DMS79 treated with DMSO at 0.1 percent for 48 hours (cell line): ENCODE data around the gene GP1BA.
A peak's percentile ranks its signal among the peaks of the same experiment; 100 is the strongest.

Experiments used
- DNase-seq: peaks from one replicate; lab custom pipeline; 2025; lab: John Stamatoyannopoulos, UW

GP1BA gene

DNA sequence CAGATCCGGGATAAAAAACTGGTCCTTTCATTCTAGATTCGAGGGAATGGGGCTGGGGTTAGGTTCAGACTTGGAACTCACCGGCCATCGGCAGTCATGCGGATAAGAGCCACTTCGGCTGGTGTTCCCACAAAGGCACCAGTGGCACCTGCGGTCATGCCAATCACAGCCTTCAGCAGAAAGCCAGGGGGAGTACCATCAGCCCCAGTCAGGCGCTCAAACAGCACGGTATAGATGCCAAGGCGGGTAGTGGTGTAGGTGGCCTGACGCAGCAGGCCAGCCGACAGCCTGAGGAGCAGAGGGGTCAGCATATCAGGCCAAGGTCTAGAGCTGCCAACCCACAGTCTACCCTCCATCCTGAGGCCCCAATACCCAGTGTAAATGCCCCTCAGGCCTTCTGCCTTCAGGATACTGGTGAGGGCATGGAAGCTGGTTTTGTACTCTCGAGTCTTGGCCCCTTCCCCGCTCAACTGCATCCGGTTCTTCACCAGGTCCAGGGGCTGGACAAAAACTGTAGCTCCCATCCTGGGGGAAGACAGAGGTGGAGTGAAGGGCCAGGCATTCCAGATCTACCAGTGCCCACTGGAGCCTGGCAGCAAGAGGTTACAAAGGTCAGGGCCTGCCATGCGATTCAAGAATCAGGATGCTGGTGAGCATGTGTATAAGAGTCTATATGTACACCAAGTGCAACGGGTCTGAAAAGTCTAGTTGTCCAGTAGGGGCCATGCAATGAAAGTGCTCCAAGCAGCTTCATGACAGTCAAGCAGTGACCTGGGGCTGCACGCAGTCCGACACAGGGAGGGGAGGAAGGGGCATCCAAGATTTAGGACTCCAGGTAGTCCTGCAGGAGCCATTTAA lies 6.8 kb downstream of the GP1BA start:
- peak; percentile 7 for DNase-seq

DNA sequence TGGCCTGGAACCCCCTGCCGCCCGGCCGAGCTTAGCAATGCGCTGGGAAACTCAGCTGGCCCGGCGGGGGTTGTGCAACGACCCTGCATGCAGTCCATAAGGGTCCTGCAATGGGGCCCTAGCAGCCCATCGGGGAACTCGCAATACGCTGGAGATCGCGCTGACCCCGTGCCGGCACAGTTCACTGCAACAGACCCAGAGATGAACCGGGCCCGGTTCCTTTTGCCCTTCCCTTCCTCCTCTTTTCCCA lies 7.4 kb downstream of the GP1BA start:
- DNase-seq: no peak

DNA sequence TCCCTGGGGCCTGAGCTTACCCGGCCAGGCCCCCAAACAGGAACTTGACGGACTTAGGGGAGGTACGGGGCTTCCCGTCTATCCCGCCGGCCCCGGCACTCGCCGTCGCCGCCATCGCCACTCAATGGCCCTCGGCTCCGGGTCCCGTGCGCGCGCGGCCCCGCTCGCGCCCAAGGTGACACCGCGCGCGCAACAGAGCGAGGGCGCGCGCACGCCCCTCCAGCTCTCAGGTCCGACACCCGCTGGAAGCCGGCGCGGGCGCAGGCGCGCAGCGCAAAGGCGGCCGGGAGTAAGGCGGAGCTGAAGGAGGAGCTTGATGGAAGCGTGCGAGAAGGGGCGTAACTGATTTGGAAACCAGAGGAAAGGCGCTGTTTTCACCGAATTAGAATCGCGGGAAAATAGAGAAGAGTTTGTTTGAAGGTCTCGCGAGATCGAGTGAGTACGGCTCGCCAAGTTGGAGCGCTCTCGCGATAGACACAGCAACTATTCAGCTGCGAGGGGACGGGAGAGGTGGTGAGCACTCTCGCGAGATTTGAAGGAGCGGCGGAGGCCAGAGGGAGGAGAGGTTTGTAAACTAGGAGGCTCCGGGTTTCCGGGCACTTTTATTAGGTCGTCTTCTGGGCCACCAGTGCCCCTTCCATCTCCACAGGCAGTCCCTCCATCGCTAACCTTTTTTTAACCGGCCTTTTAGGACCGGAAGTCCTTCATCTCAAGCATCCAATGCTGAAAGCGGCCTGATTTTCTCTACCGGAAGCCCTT lies 7.9 kb downstream of the GP1BA start, which contains the start of the genes RNF167 and SLC25A11:
Gene RNF167, plus strand, starts transcription at position 473 of the 759 bp plus-strand sequence. CDS start 642 bp downstream, outside the sequence.
Gene SLC25A11, minus strand, starts transcription at position 251 of the 759 bp plus-strand sequence. Its CDS starts 136 bp downstream, at position 115.
- DNase-seq: peak; percentile 98

DNA sequence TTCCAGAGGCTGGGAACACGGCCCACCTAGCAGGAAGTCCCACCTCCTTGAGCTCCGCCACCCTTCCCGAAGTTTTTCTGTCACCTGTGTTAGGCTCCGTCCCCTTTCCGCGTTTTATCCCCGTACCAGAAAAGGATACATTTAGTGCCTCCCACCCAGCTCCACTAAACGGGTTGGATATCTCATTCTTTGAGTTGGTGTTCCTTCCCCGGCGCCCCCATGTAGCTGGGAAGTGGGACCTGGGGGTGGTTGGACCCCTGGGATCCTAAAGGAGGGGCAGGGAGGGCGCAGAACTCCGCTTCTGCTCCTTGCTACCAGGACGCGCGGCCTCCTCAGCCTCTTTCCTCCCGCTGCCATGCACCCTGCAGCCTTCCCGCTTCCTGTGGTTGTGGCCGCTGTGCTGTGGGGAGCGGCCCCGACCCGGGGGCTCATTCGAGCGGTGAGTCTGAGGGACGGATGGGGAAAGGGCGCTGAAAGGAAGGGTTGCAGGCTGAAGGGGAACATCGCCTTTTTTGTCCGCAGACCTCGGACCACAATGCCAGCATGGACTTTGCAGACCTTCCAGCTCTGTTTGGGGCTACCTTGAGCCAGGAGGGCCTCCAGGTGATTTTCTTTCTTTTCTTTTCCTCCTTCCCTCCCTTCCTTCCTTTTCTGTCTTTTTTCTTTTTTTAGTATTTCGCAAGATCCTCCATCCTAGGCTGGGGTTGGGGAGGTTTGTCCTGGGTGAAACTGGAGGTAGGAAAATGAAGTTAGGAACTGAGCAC lies 8.7 kb downstream of the GP1BA start:
- DNase-seq: no peak

DNA sequence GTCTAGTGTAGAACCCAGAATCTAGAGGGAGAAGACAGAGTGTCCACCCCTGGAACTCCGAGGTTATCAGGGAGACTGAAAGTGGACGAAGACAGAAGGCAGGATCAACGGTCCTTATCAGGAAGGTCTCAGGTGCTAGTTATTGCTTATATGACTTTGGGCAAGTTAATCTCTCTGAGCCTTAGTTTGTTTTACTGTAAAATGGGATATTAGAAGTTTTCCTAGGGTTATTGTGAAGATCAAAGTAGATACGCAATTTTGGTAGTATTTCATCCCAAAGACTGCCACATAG lies 9.2 kb downstream of the GP1BA start:
- DNase-seq: no peak

DNA sequence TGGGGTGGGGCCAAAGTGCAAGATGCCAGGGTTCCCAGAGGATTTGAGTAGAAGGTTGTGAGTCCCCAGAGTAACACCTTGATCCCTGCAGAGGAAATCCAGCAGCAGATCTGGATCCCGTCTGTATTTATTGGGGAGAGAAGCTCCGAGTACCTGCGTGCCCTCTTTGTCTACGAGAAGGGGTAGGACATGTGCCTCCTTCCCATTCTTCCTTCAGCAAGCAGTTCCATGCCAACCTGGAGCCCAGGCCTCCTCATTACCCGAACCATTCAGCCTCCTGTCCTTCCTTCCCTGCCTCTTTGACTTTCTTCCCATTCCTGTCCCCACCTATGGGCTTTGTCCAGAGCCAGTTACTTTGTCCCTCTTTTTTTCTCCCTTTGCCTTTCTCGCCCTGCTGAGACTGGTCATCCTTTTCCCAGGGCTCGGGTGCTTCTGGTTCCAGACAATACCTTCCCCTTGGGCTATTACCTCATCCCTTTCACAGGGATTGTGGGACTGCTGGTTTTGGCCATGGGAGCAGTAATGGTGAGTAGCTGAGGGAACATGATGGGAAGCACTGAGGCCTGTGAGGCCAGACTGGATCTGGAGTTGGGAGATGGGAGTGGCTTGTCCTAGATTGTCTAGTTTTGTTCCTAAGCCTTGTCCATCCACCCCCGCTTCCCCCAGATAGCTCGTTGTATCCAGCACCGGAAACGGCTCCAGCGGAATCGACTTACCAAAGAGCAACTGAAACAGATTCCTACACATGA lies 10.9 kb downstream of the GP1BA start:
- DNase-seq: no peak

DNA sequence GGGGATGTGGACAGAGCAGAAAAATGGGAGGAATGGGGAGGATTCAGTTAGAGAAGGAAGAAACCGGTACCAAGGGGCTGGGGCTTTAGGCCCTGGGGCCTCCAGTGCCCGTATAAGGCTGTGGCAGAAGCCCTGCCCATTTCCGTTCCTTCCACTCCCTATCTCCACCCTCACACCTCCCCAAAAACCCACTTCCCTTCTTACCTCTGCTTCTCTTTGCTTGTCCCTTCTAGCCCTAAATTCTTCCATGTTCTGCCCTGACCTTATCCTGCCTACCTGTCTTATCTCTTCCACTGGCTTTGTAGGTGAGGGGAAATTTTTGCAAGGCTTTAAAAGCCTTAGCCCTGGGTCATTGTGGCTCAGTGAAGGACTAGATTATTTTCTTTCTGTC lies 12.1 kb downstream of the GP1BA start:
- no peak for DNase-seq

DNA sequence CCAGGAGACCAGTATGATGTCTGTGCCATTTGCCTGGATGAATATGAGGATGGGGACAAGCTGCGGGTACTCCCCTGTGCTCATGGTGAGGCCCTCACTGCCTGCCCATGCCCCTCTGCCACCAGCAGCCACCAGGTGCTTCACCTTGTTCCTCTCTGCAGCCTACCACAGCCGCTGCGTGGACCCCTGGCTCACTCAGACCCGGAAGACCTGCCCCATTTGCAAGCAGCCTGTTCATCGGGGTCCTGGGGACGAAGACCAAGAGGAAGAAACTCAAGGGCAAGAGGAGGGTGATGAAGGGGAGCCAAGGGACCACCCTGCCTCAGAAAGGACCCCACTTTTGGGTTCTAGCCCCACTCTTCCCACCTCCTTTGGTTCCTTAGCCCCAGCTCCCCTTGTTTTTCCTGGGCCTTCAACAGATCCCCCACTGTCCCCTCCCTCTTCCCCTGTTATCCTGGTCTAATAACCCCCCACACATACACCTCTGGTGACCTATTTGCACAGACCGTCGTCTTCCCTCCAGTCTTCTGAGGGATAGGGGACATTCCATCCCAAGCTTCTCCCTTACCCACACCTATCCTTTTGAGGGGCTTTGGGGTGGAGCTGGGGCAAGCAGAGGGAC lies 12.6 kb downstream of the GP1BA start:
- no peak for DNase-seq

DNA sequence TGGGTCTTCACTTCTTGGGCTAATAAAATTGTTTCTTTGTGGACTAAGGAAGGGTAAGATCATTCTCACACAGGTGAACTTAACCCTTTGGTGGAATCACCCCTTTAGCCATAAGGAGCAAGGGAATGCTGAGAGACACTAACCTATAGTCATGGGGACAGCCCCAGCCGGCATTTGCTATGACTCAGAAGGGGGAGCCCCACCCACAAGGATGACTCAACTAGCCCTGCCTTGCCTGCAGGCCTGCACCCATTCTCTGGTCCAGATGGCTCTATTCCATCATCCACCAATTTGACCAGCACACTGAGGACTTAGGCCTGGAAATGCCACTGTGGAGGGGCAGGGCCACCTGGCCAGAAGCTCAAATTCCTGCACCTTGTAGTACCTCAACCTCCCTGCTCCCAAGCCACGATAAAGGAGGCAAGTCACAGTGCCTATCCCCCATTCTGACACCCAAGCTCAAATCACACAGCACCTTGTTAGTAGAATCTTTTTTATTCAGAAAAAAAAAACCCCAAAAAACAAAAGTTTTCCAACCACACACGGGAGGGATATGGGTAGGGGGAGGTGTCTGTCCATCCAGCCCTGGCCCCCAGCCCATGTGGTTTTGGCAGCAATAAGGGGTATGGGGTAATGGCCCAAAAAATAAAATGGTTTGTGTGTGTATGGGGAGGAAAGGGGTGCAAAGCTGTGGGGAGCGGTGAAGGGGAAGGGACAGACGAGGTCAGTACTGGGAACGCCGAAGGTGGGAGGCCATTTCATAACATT lies 13.3 kb downstream of the GP1BA start:
- DNase-seq: no peak

DNA sequence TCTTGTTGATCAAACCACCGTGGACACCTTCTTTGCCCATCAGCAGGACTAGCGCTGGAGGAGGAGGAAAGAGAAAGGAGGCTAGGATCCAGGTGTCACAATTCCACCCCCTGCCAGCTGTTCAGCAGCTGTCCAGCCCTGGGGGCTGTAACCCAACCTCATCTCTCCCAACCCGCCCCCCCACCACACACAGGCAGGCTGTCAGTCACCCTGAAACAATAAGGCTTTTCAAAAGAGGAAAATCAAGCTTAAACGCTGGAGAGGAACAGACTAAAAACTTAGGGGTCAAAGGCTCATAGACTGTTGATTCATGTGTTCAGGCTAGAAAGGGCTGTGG lies 13.8 kb downstream of the GP1BA start:
- DNase-seq: no peak

DNA sequence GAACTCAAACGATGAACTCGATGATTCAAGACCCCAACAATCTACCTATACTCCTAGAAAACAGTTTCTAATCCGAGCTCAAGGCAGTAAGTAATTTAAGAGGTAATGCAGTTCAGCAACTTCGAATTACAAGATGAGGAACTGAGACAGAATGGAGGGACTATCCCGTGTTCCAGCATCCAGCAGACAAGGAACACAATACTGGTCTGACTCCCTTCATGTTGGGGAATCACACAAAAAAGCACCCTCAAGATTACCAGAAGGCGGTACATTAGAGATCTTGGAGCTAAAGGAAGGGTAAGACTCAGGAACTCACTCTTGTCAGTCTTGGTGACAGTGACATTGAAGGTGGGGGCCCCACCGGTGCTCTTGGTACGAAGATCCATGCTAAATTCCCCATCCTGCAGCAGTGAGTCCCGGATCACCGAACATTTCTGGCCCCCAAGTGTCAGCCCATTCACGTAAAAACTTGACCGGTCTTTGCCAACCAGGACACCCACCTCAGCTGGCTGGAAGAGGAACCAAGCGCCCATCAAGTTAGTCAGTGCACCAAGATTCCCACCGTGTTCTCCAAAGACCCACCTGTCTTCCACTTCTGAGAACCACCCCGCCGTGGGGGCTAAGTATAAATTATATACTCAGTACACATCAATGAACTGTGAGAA lies 14.4 kb downstream of the GP1BA start:
- DNase-seq: no peak

DNA sequence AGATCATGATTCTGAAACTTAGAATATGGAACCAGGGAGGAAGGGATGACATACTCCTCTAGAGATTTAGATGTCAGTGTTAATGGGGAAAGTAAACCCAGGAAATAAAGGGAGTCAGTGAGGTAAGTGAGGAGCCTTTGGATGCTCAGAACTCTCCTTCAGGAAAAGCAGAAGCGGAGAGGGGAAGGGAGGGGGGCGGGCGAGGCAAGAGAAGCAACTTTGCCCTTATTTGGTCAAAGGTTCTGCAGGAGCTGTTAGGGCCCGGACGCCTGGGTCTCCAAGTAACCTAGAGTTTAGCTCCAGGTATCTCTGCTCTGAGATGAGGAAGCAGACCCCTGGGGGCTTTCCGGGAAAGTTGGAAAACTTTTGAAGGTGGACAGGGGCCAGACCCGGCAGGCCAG lies 14.9 kb downstream of the GP1BA start:
- no peak for DNase-seq

DNA sequence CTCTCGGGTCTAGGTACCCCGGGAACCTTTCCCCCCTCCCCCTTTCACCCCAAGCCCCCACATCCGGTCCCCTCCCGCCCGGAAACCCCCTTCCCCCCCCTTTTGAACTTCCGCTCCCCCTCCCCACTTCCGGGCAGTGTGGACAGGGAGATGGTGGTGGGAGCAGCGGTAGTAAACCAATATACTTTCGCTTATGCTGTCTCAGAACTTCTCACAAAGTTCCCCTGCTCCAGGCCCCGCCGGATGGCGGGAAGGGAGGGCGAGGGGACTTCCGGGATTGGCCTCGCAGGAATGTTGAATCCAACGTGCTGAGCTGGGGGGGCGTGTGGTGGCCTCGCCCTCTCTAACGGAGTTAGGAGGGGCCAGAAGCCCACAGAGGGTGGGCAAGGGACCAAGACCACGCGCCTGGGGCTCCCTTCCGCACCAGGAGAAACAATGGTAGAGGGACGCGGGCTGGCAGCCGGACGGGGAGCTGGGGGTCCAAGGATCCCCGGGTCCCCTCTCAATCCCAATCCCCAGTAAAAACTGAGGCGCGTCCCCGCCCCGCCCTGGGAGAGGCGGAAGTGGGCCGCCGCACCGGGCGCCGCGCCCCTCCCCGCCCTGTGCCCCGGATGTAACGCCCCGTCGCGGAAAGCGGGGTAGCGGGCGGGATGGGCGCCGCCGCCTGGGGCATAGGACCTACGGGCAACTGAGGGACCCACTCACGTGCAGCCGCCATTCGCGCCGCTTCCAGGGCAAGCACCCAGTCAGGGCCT lies 15.5 kb downstream of the GP1BA start:
- DNase-seq: no peak

DNA sequence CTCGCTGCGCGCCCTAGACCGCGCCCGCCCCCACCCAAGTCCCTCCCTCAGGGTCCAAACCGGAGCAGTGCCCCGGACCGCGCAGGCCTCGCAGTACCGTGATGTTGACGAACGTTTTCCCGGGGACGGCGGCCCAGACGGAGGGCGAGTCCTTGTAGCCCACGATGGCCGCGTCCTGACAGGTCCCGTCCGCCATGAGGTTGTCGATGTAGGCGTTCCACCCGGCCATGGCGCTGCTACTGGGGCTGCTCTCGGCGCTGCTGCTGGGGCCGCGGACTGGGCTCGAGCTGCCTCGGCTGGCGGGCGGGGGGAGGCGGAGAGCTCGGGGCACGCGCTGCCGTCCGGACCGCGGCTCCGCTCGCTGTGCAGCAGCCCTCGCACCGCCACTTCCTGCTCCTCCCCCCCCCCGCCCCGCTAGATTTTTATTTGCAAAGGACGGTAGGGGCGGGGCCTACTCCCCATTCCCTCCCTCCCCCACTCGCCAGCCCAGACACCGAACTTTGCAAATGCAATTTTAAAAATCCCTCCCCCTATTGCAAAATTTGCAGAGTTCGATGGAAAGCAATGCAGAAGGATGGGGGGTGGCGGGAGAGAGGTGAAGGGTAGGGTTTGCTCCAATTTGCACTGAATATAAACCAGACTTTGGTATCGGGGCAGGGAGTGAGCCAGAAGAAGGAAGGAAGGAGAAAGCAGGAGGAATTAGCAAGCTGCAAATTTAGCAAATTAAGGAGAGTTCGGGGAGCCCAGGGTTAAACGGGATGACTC lies 16.3 kb downstream of the GP1BA start, which contains the start of gene PFN1:
Gene PFN1, minus strand, starts transcription at position 365 of the 765 bp plus-strand sequence. Its CDS starts 136 bp downstream, at position 229.
- peak; percentile 85 for DNase-seq

DNA sequence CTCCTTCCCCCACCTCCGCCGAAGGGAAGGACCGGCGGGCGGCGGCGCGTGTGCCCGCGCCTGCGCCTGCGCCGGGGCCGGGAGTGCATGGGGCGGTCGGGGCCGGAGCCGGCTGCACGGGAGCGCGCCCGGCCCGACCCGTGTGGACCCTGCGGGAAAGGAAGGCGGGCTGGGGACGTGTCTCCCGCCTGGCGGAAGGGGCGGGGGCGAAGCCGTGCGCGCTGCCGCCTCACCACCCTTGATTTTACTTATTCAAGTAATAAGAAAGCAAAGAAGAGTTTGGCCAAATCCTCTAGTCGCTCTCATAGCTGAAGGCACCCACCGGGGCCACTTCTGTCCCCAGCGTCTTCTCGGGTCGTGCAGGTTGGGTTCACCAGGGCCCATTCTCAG lies 16.8 kb downstream of the GP1BA start:
- DNase-seq: peak; percentile 85

DNA sequence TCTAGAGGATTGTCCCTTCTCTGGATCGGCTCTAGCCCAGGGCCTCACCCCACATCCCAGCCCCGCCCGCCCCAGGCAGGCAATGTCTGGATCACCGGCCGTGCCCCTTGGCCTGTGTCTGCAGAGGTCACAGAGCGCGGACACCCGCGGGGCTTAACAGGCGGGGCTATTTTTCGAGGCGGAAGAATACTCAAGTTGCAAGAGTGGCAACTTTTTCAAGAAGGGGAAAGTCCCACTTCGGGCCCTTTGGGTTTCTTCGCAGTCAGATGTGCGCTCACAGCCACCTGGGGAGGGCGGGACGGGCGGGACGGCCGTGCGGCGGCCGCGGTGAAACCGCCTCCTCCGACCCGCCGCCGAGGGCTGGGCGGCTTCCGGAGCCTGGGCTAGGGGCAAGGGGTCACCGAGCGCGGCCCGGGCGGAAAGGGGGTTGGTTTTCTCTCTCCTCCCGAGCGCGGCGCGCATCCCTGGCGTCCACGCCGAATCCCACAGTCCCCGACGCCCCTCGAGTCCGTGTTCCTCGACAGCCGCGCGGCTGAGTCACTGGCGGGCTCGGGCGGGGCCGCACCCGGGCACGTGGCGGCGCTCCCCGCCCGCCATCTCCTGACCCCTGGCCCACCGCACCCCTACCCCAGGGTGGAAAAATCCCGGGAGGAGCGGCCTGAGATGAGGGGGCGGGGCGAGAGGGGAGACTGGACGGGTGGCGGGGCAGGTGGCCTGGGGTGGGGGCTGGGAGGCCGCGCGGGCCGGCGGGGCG lies 17.4 kb downstream of the GP1BA start:
- peak; percentile 65 for DNase-seq

DNA sequence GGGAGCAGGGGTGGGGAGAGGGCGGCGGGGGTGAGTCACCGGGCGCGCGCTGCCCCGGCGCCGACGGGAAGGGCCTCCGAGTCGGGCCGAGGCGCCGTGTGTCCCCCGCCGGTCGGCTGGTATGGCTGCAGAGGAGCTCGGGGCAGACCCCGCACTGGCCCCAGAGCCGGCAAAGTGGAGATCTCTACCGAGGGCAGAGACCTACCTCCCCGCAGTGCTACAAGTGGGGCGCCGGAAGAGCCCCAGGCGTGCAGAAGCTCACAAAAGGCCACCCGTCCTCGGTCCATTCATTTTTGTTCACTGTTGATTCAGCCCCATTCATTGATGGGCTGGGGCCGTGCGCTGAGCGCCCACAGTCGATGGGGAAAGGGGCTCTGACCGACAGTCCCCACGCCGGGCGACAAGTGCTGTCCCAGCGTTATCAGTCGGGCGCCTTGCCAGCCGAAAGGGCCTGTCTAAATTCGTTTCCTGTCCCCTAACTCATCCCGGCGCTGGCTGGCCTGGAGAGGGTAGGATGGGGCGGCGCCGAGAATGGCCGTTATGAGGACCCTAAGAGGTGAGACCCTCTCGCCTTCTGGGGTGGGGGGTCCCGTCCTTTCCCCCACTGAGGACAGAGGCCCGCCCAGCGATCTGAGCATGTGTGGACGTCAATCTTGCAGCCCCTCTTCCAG lies 18.1 kb downstream of the GP1BA start:
- peak; percentile 51 for DNase-seq
